Spleen (tissue), 7 donors: ENCODE data around the gene KRTAP1-4.

Experiments
- CTCF ChIP-seq, 11 experiments: fragments of 200-600 bp in 7 of 11; fragments of 450-650 bp in 4 of 11; sonication (generic) in 4 of 11; IDR thresholded peaks in 8 of 11; conservative IDR thresholded peaks in 3 of 11; 1 replicate in 7 of 11; 2 replicates in 4 of 11; pipeline versions ENCODE4 v1.4.0 to v1.8.0; 2016 to 2021; ENCODE audit warnings: antibody characterized with exemption in 11 of 11, inconsistent platforms in 4 of 11, mild to moderate bottlenecking in 1 of 11
- POLR2A ChIP-seq, 3 donors: fragments of 450-650 bp; IDR thresholded peaks; one replicate each; pipeline ENCODE4 v1.5.1; 2017; ENCODE audit warnings: antibody characterized with exemption in 3 of 3, mild to moderate bottlenecking in 1 of 3
- donor health status: DM: no; HTN: no; CAD: no; lungs with moderate emphysema.
- donor health status: DM: no; HTN: no; CAD: no.
- donor health status: DM: no; HTN: no; CAD: no.

DNA sequence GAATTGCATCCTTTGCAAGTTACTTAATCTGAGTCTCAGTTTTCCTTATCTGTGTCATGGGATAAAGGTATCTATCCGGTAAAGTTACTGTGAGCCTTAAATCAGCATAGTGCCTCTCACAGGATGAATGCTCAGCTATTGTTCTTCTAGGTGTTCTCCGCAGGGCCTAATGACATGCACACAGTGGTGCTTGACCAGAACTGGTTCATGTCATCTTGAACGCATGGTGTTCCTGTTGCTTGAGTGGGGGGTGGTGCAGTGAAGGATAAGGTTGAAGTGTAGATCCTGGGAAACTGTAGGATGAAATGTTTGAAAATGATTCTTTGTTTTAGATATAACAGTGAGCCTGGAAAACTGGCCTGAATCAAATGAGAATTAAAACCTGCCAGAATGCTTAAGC is 49.9 kb downstream of the KRTAP1-4 start:
- no peak for TF ChIP-seq CTCF (IDR thresholded peaks at IDR 0.05 in 8 of 11, conservative IDR thresholded peaks at IDR 0.05 in 3 of 11)
- no peak for TF ChIP-seq POLR2A (IDR thresholded peaks at IDR 0.05)
